ENCODE data around the gene TP73. TPM values are rescaled to one million over a fixed set of nuclear protein-coding genes. Genes with fewer than 3 reads are reported as not detected.

TP73 gene
- total and polyA plus RNA-seq, 7 donors: under 0.01 to 0.13 (median 0.01) TPM; not detected in 4

GRCh38 chr1:3663999-3664699 lies 11.8 kb downstream of the TP73 start:
- H3K4me3 ChIP-seq: no peak overlapping the region
- H3K27ac ChIP-seq: no peak overlapping the region
- no peak for TF ChIP-seq CTCF (IDR thresholded peaks at IDR 0.05)
- H3K4me1 ChIP-seq: peaks cover 6% of the 10 kb centered on the region
- WGBS, 3 donors: 80 to 82% (median 81%) methylated on average over 14 of the region's 14 CpGs
- H3K27me3 ChIP-seq (ENCODE audit: insufficient read depth in 3 of 3, low read length in 2 of 3): no peaks in the 10 kb centered on the region
- H3K36me3 ChIP-seq (ENCODE audit: insufficient read depth in 1 of 2, low read depth in 1 of 2): no peaks in the 10 kb centered on the region
- no peak for ATAC-seq
- intact Hi-C loops (cut with DNase I): no loop called here
- DNase-seq: peak in 1 of 2 donors; percentile 35
- no peaks in the 10 kb centered on the region for H3K9me3 ChIP-seq

GRCh38 chr1:3664700-3665375 lies 12.5 kb downstream of the TP73 start:
- Histone ChIP-seq H3K27ac (no peak overlapping the region), H3K4me1 (peaks cover 9% of the 10 kb centered on the region), H3K9me3 (no peaks in the 10 kb centered on the region), H3K36me3 (ENCODE audit: insufficient read depth in 1 of 2, low read depth in 1 of 2) (no peaks in the 10 kb centered on the region), H3K4me3 (no peak overlapping the region), H3K27me3 (ENCODE audit: insufficient read depth in 3 of 3, low read length in 2 of 3) (no peaks in the 10 kb centered on the region)
- WGBS, 3 donors: 84 to 90% (median 86%) methylated on average over 14 of the region's 14 CpGs
- no peak for DNase-seq
- no peak for TF ChIP-seq CTCF (IDR thresholded peaks at IDR 0.05)
- ATAC-seq: no peak
- intact Hi-C loops (cut with DNase I): no loop called here

GRCh38 chr1:3668148-3668547 lies 15.8 kb downstream of the TP73 start:
- intact Hi-C loops (cut with DNase I): no loop called here
- no peaks in the 10 kb centered on the region for H3K27me3 ChIP-seq (ENCODE audit: insufficient read depth in 3 of 3, low read length in 2 of 3)
- H3K27ac ChIP-seq: no peak overlapping the region
- H3K36me3 ChIP-seq (ENCODE audit: insufficient read depth in 1 of 2, low read depth in 1 of 2): no peaks in the 10 kb centered on the region
- DNase-seq (no peak), ATAC-seq (no peak)
- 66 to 70% (median 67%) methylated on average over 8 of the region's 8 CpGs for WGBS, 3 donors
- TF ChIP-seq CTCF (IDR thresholded peaks at IDR 0.05): no peak
- H3K4me3 ChIP-seq: no peak overlapping the region
- H3K9me3 ChIP-seq: no peaks in the 10 kb centered on the region
- peaks cover 9% of the 10 kb centered on the region for H3K4me1 ChIP-seq

- intact Hi-C loops (cut with DNase I): no loop called here
- H3K27ac ChIP-seq: no peak overlapping the region
- H3K4me1 ChIP-seq: peaks cover 9% of the 10 kb centered on the region
- ATAC-seq (peak; percentile 93 to 98 (median 96)), DNase-seq (peak; percentile 80 to 93)
- H3K9me3 ChIP-seq: no peaks in the 10 kb centered on the region
- TF ChIP-seq CTCF (IDR thresholded peaks at IDR 0.05): no peak
- no peaks in the 10 kb centered on the region for H3K36me3 ChIP-seq (ENCODE audit: insufficient read depth in 1 of 2, low read depth in 1 of 2)
- WGBS, 3 donors: 9 to 27% (median 18%) methylated on average over 25 to 30 of the region's 30 CpGs
- peaks cover 0 to 5% (median 0%) of the 10 kb centered on the region in 3 donors for H3K27me3 ChIP-seq (ENCODE audit: insufficient read depth in 3 of 3, low read length in 2 of 3)
- H3K4me3 ChIP-seq: peak overlapping the region; percentile 7
Observed at GRCh38 chr1:3668585-3669300, 16.4 kb downstream of the TP73 start.

All from psoas muscle (tissue), 8 donors.